HepG2 (cell line): ENCODE data around the gene MORN1. TPM values are rescaled to one million over a fixed set of nuclear protein-coding genes. Genes with fewer than 3 reads are reported as not detected.
A peak's percentile ranks its signal among the peaks of the same experiment; 100 is the strongest.

ENCODE experiments used
- AKAP8 ChIP-seq: sonication (generic); formaldehyde crosslinking; IDR thresholded peaks from 2 replicates; pipeline ENCODE4 v1.5.1; 2020; ENCODE audit warnings: mild to moderate bottlenecking, missing genetic modification reagents
- BATF2 ChIP-seq: sonication (generic); formaldehyde crosslinking; IDR thresholded peaks from 2 replicates; pipeline ENCODE4 v1.8.0; 2022; ENCODE audit warnings: mild to moderate bottlenecking, missing genetic modification reagents, moderate library complexity
- CENPBD1 ChIP-seq: sonication (generic); formaldehyde crosslinking; IDR thresholded peaks from 2 replicates; pipeline ENCODE4 v1.8.0; 2022; ENCODE audit warnings: missing genetic modification reagents, low read depth, mild to moderate bottlenecking, borderline replicate concordance
- HMGA1 ChIP-seq: sonication (generic); formaldehyde crosslinking; conservative IDR thresholded peaks from 2 replicates; pipeline ENCODE4 v1.4.0; 2020; ENCODE audit warnings: missing genetic modification reagents
- IRF1 ChIP-seq: sonication (generic); formaldehyde crosslinking; IDR thresholded peaks from 2 replicates; pipeline ENCODE4 v1.4.0; 2020; ENCODE audit warnings: low read depth, mild to moderate bottlenecking, missing genetic modification reagents
- LBX2 ChIP-seq: sonication (generic); formaldehyde crosslinking; IDR thresholded peaks from 2 replicates; pipeline ENCODE4 v1.5.0; 2020; ENCODE audit warnings: missing genetic modification reagents, mild to moderate bottlenecking, borderline replicate concordance
- PBX2 ChIP-seq: IDR thresholded peaks from 2 replicates; pipeline ENCODE4 v1.6.1; 2016; ENCODE audit warnings: control low read depth
- PREB ChIP-seq: sonication (generic); formaldehyde crosslinking; IDR thresholded peaks from 2 replicates; pipeline ENCODE4 v1.4.0; 2020; ENCODE audit warnings: missing genetic modification reagents
- RFX5 ChIP-seq: IDR thresholded peaks from 2 replicates; pipeline ENCODE4 v1.6.1; 2011; ENCODE audit warnings: low read depth, low read length, improper control_type of control experiment
- TAF1 ChIP-seq: sonication (generic); formaldehyde crosslinking; IDR thresholded peaks from 2 replicates; pipeline ENCODE4 v1.4.0; 2020; ENCODE audit warnings: missing genetic modification reagents
- ZFP41 ChIP-seq: sonication (generic); formaldehyde crosslinking; IDR thresholded peaks from 2 replicates; pipeline ENCODE4 v1.4.0; 2020; ENCODE audit warnings: mild to moderate bottlenecking, missing genetic modification reagents, borderline replicate concordance
- ZNF337 ChIP-seq: sonication (generic); formaldehyde crosslinking; IDR thresholded peaks from 2 replicates; pipeline ENCODE4 v1.5.1; 2020; ENCODE audit warnings: missing genetic modification reagents, low read depth, mild to moderate bottlenecking, borderline replicate concordance
- ZNF44 ChIP-seq: sonication (generic); formaldehyde crosslinking; IDR thresholded peaks from 2 replicates; pipeline ENCODE4 v1.5.1; 2020; ENCODE audit warnings: mild to moderate bottlenecking, missing genetic modification reagents
- ZNF510 ChIP-seq: sonication (generic); formaldehyde crosslinking; IDR thresholded peaks from 2 replicates; pipeline ENCODE4 v1.4.0; 2020; ENCODE audit warnings: low read depth, mild to moderate bottlenecking, missing genetic modification reagents
- ZNF703 ChIP-seq: sonication (generic); formaldehyde crosslinking; IDR thresholded peaks from 2 replicates; pipeline ENCODE4 v1.5.1; 2020; ENCODE audit warnings: missing genetic modification reagents, mild to moderate bottlenecking, moderate library complexity, borderline replicate concordance
- polyA plus RNA-seq, 8 experiments: library from polyadenylated mRNA; depleted of rRNA in 3 of 8; stranded (reverse) in 7 of 8; unstranded in 1 of 8; fragments of >200 nt; fragmentation: Illumina TruSeq in 4 of 8; extraction: Trizol in 4 of 8; gene quantifications; 2 replicates each; pipeline versions ENCODE4 v1.2.1 to v1.2.3, GENCODE V29; 2011 to 2016; ENCODE audit warnings: low read depth in 4 of 8, missing spikeins in 1 of 8, mixed read lengths in 1 of 8; ENCODE audit not compliant: insufficient read depth in 1 of 8
- total RNA-seq, 5 experiments: library from RNA; depleted of rRNA; stranded (reverse); fragments of >200 nt; fragmentation: Illumina TruSeq; extraction: Trizol; gene quantifications; 2 replicates each; pipeline ENCODE4 v1.2.3, GENCODE V29; 2016; ENCODE audit warnings: low read depth in 1 of 5
- TF ChIP-seq, protein P1 (sequence below): sonication (generic); formaldehyde crosslinking; IDR thresholded peaks from 2 replicates; pipeline ENCODE4 v1.4.0; 2020; ENCODE audit warnings: mild to moderate bottlenecking, missing genetic modification reagents
- TF ChIP-seq, protein P2 (sequence below): IDR thresholded peaks from 2 replicates; pipeline ENCODE4 v1.6.1; 2016; ENCODE audit warnings: low read depth, control low read depth
- TF ChIP-seq, protein P3 (sequence below): sonication (generic); formaldehyde crosslinking; IDR thresholded peaks from 2 replicates; pipeline ENCODE4 v1.4.0; 2020; ENCODE audit warnings: missing genetic modification reagents, low read depth, mild to moderate bottlenecking, borderline replicate concordance
- TF ChIP-seq, protein P4 (sequence below): sonication (generic); formaldehyde crosslinking; IDR thresholded peaks from 2 replicates; pipeline ENCODE4 v1.5.1; 2020; ENCODE audit warnings: mild to moderate bottlenecking, missing genetic modification reagents, moderate library complexity

The MORN1 gene
- total and polyA plus RNA-seq, 2 of the 13 experiments (the other 11 are each of a cell fraction or from before 2014, with no cell fraction given) = 3.1 to 6.5 TPM

- TF ChIP-seq, protein P1, sequence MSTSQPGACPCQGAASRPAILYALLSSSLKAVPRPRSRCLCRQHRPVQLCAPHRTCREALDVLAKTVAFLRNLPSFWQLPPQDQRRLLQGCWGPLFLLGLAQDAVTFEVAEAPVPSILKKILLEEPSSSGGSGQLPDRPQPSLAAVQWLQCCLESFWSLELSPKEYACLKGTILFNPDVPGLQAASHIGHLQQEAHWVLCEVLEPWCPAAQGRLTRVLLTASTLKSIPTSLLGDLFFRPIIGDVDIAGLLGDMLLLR (CRISPR knock-in tag) = no peak
- TF ChIP-seq ZNF337 (CRISPR knock-in tag) (no peak), CENPBD1 (CRISPR knock-in tag) (no peak), PBX2 (CRISPR knock-in tag) (no peak), LBX2 (CRISPR knock-in tag) (peak; percentile 83; the same call in 1 of the 2 replicates), HMGA1 (CRISPR knock-in tag) (no peak), IRF1 (CRISPR knock-in tag) (no peak), TAF1 (CRISPR knock-in tag) (peak; percentile 66), ZFP41 (CRISPR knock-in tag) (peak; percentile 75; the same call in 1 of the 2 replicates), PREB (CRISPR knock-in tag) (no peak), ZNF703 (CRISPR knock-in tag) (no peak; the same call in 1 of the 2 replicates), AKAP8 (CRISPR knock-in tag) (no peak), ZNF510 (CRISPR knock-in tag) (no peak), RFX5 (no peak), ZNF44 (CRISPR knock-in tag) (peak; percentile 62; the same call in 1 of the 2 replicates), BATF2 (CRISPR knock-in tag) (peak; percentile 34; the same call in 1 of the 2 replicates)
- TF ChIP-seq, protein P2, sequence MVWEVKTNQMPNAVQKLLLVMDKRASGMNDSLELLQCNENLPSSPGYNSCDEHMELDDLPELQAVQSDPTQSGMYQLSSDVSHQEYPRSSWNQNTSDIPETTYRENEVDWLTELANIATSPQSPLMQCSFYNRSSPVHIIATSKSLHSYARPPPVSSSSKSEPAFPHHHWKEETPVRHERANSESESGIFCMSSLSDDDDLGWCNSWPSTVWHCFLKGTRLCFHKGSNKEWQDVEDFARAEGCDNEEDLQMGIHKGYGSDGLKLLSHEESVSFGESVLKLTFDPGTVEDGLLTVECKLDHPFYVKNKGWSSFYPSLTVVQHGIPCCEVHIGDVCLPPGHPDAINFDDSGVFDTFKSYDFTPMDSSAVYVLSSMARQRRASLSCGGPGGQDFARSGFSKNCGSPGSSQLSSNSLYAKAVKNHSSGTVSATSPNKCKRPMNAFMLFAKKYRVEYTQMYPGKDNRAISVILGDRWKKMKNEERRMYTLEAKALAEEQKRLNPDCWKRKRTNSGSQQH (CRISPR knock-in tag) = no peak
- TF ChIP-seq, protein P3, sequence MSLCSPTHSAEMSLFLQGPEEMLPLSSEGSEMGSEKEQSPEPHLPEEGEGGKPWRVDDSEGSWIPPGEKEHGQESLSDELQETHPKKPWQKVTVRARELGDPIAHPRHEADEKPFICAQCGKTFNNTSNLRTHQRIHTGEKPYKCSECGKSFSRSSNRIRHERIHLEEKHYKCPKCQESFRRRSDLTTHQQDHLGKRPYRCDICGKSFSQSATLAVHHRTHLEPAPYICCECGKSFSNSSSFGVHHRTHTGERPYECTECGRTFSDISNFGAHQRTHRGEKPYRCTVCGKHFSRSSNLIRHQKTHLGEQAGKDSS = no peak
- TF ChIP-seq, protein P4, sequence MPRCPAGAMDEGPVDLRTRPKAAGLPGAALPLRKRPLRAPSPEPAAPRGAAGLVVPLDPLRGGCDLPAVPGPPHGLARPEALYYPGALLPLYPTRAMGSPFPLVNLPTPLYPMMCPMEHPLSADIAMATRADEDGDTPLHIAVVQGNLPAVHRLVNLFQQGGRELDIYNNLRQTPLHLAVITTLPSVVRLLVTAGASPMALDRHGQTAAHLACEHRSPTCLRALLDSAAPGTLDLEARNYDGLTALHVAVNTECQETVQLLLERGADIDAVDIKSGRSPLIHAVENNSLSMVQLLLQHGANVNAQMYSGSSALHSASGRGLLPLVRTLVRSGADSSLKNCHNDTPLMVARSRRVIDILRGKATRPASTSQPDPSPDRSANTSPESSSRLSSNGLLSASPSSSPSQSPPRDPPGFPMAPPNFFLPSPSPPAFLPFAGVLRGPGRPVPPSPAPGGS (CRISPR knock-in tag) = 0 out of 2 replicates have a peak, but pooled peaks have one; percentile 55
Measured at GRCh38 chr1:2412773-2413494, 21.6 kb upstream of the MORN1 start (continued).
